ENCODE results near the gene ENKD1. TPM values are rescaled to one million over a fixed set of nuclear protein-coding genes. Genes with fewer than 3 reads are reported as not detected.

ENKD1 gene
- total RNA-seq, 2 donors from 2014 or later, result 19.0 to 21.2 TPM

GRCh38 chr16:67647681-67648080 lies 18.9 kb downstream of the ENKD1 start:
- no peaks in the 10 kb centered on the region for H3K4me1 ChIP-seq (ENCODE audit: control insufficient read depth, insufficient read depth, low read length)
- WGBS, 2 experiments (ENCODE audit: insufficient coverage in 1 of 2, insufficient read length in 1 of 2), result 91 to 92% methylated on average over 3 to 13 of the region's 13 CpGs
- no peak for TF ChIP-seq CTCF (conservative IDR thresholded peaks at IDR 0.05)
- no peak overlapping the region for H3K27ac Mint-ChIP-seq
- peaks cover 79% of the 10 kb centered on the region for H3K27me3 Mint-ChIP-seq (ENCODE audit: insufficient read depth)
- no peaks in the 10 kb centered on the region for H3K36me3 ChIP-seq (ENCODE audit: control insufficient read depth, insufficient read depth, low read length)
- H3K9me3 Mint-ChIP-seq, result no peaks in the 10 kb centered on the region
- H3K9ac ChIP-seq (ENCODE audit: extremely low read depth, low read length, poor library complexity, severe bottlenecking), result no peak overlapping the region
- H3K27me3 ChIP-seq (ENCODE audit: control insufficient read depth, insufficient read depth, low read length, poor library complexity, severe bottlenecking), result no peaks in the 10 kb centered on the region
- H3K27ac ChIP-seq (ENCODE audit: low read depth, low read length), result no peak overlapping the region
- no peak for DNase-seq
- no peaks in the 10 kb centered on the region for H3K4me1 Mint-ChIP-seq
- no peaks in the 10 kb centered on the region for H3K9me3 ChIP-seq (ENCODE audit: control insufficient read depth, low read length)
- no peaks in the 10 kb centered on the region for H3K36me3 Mint-ChIP-seq (ENCODE audit: low read depth)
- no peak overlapping the region for H3K4me3 ChIP-seq (ENCODE audit: low read length)
- no peak overlapping the region for H3K4me3 Mint-ChIP-seq

GRCh38 chr16:67647111-67647651 lies 19.4 kb downstream of the ENKD1 start:
- Mint-ChIP-seq H3K36me3 (ENCODE audit: low read depth) (no peaks in the 10 kb centered on the region), H3K9me3 (no peaks in the 10 kb centered on the region), H3K27ac (no peak overlapping the region), H3K27me3 (ENCODE audit: insufficient read depth) (peaks cover 78% of the 10 kb centered on the region), H3K4me3 (no peak overlapping the region), H3K4me1 (no peaks in the 10 kb centered on the region)
- no peaks in the 10 kb centered on the region for H3K27me3 ChIP-seq (ENCODE audit: control insufficient read depth, insufficient read depth, low read length, poor library complexity, severe bottlenecking)
- H3K9me3 ChIP-seq (ENCODE audit: control insufficient read depth, low read length), result no peaks in the 10 kb centered on the region
- TF ChIP-seq CTCF (conservative IDR thresholded peaks at IDR 0.05), result no peak
- 90 to 95% methylated on average over 14 to 15 of the region's 15 CpGs for WGBS, 2 experiments (ENCODE audit: insufficient coverage in 1 of 2, insufficient read length in 1 of 2)
- H3K27ac ChIP-seq (ENCODE audit: low read depth, low read length), result no peak overlapping the region
- no peaks in the 10 kb centered on the region for H3K4me1 ChIP-seq (ENCODE audit: control insufficient read depth, insufficient read depth, low read length)
- H3K36me3 ChIP-seq (ENCODE audit: control insufficient read depth, insufficient read depth, low read length), result no peaks in the 10 kb centered on the region
- H3K4me3 ChIP-seq (ENCODE audit: low read length), result no peak overlapping the region
- H3K9ac ChIP-seq (ENCODE audit: extremely low read depth, low read length, poor library complexity, severe bottlenecking), result no peak overlapping the region
- peak; percentile 62 for DNase-seq

GRCh38 chr16:67645397-67646121 lies 21.0 kb downstream of the ENKD1 start:
- Mint-ChIP-seq H3K9me3 (no peaks in the 10 kb centered on the region), H3K27me3 (ENCODE audit: insufficient read depth) (peaks cover 62% of the 10 kb centered on the region), H3K4me3 (peak overlapping the region; percentile 43), H3K36me3 (ENCODE audit: low read depth) (no peaks in the 10 kb centered on the region), H3K27ac (no peak overlapping the region), H3K4me1 (no peaks in the 10 kb centered on the region)
- Histone ChIP-seq H3K27ac (ENCODE audit: low read depth, low read length) (no peak overlapping the region), H3K36me3 (ENCODE audit: control insufficient read depth, insufficient read depth, low read length) (no peaks in the 10 kb centered on the region), H3K4me1 (ENCODE audit: control insufficient read depth, insufficient read depth, low read length) (no peaks in the 10 kb centered on the region), H3K9ac (ENCODE audit: extremely low read depth, low read length, poor library complexity, severe bottlenecking) (no peak overlapping the region), H3K9me3 (ENCODE audit: control insufficient read depth, low read length) (no peaks in the 10 kb centered on the region), H3K4me3 (ENCODE audit: low read length) (peak overlapping the region; percentile 49), H3K27me3 (ENCODE audit: control insufficient read depth, insufficient read depth, low read length, poor library complexity, severe bottlenecking) (no peaks in the 10 kb centered on the region)
- DNase-seq, result no peak
- 90 to 94% methylated on average over 6 to 15 of the region's 15 CpGs for WGBS, 2 experiments (ENCODE audit: insufficient coverage in 1 of 2, insufficient read length in 1 of 2)
- TF ChIP-seq CTCF (conservative IDR thresholded peaks at IDR 0.05), result no peak

All from endodermal cell (in vitro differentiated cells).